GM13976 (cell line): Measurements from ENCODE around the gene NMUR1.
"Not testable (repeated sequence)": the region's sequence is repeated elsewhere in the genome, so short reads cannot be mapped to it uniquely, and the experiment has no call there.

Experiments
- DNase-seq: peaks from one replicate; pipeline ENCODE4 v3.0.0; 2012; ENCODE audit warnings: low spot score
- CTCF ChIP-seq: IDR thresholded peaks from 2 replicates; pipeline ENCODE4 v1.5.1; 2012; ENCODE audit warnings: borderline replicate concordance, mild to moderate bottlenecking; ENCODE audit not compliant: insufficient read depth; ENCODE audit errors: extremely low read depth, missing control alignments, control extremely low read depth
- in situ Hi-C: fragments of 300-500 bp; cut with MboI; formaldehyde crosslinking; loops from one replicate; pipeline ENCODE4 v1.12.0; 2022; ENCODE audit warnings: low sequenced_read_pairs, mixed read lengths, inconsistent platforms; ENCODE audit not compliant: unreplicated experiment

The NMUR1 gene, protein sequence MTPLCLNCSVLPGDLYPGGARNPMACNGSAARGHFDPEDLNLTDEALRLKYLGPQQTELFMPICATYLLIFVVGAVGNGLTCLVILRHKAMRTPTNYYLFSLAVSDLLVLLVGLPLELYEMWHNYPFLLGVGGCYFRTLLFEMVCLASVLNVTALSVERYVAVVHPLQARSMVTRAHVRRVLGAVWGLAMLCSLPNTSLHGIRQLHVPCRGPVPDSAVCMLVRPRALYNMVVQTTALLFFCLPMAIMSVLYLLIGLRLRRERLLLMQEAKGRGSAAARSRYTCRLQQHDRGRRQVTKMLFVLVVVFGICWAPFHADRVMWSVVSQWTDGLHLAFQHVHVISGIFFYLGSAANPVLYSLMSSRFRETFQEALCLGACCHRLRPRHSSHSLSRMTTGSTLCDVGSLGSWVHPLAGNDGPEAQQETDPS

DNA sequence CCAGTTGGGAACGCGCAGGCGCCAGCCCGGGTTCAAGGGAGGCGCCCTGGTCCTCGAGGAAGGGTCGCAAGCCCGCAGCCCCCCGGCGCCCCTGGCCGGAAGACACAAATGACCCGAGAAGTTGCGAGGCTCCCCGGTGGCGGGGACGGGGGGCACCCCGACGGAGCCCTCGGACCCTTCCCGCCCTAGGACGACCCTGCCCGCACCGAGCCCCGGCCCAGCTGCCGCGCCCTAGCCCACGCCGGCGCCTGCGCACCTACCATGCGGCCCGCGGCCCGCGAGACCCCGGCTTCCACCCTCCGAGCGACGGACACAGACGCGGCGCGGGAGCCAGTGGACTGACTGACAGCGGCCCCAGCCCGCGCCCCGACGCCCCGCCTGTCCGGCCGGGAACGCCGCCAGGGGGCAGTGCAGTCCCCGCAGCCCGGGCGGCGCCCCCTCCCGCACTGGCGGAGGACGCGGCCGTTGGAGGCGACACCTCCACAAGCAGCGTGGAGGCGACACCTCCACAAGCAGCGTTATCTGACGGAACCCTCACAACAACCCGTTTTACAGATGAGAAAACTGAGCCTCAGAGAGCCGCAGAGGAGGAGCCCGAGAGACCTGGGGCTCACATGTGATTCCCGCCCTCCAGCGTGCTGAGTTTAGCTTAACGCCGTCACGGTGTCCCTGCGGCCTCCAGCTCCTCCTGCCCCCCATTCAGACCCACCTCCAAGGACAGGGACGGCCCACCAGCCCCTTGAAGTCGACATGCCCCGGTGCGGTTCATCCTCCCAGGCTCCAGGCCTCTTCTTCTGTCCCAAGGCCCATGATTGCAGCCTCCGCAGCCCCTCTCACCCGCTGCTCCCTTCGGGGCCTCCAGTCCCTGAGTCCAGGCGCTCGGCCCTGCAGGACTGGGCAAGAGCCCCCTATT, at the start of gene NMUR1:
Gene NMUR1 (minus strand): TSS at position 347 of the 913 bp plus-strand sequence. CDS start 84 bp downstream, at position 263.
- in situ Hi-C loops = no loop called here
- peak; percentile 90 for DNase-seq
- peak; percentile 92 for TF ChIP-seq CTCF

DNA sequence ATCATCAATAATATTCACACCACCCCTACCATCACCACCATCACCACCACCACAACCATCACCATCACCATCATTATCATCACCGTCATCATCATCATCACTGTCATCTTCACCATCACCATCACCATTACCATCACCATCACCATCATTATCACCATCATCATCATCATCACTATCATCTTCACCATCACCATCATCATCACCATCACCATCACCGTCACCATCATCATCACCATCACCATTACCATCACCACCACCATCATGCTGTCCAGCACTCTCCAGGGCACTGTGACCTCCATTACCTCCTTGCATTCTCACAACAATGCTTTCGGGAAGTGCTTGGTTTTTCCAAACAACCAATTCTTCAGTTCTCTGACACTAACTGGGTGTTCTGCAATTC, 49.3 kb upstream of the NMUR1 start:
- no peak for DNase-seq
- TF ChIP-seq CTCF = no peak
- in situ Hi-C loops = no loop called here

- DNase-seq, in situ Hi-C loops: not testable (repeated sequence)
Measured at GRCh38 chr2:231578655-231579054, 48.4 kb upstream of the NMUR1 start.

- no peak for DNase-seq
- no peak for TF ChIP-seq CTCF
- in situ Hi-C loops = no loop called here
Measured at GRCh38 chr2:231576465-231576864, 46.2 kb upstream of the NMUR1 start.

- in situ Hi-C loops = no loop called here
- TF ChIP-seq CTCF = no peak
- DNase-seq = no peak
Measured at GRCh38 chr2:231575612-231576256, 45.5 kb upstream of the NMUR1 start.

- no peak for TF ChIP-seq CTCF
- in situ Hi-C loops = no loop called here
- DNase-seq = no peak
Measured at GRCh38 chr2:231573698-231574421, 43.6 kb upstream of the NMUR1 start.
